HUES64 (cell line): ENCODE results near the gene LGALS9C. TPM values are rescaled to one million over a fixed set of nuclear protein-coding genes. Genes with fewer than 3 reads are reported as not detected.
"Not testable (repeated sequence)": the region's sequence is repeated elsewhere in the genome, so short reads cannot be mapped to it uniquely, and the experiment has no call there.

ENCODE experiments used
- H3K27ac ChIP-seq: 2 replicates; pipeline ENCODE4 v1.7.0; 2013; ENCODE audit warnings: low read depth, low read length, inconsistent platforms
- H3K27me3 ChIP-seq: 2 replicates; pipeline ENCODE4 v1.6.1; 2013; ENCODE audit warnings: mild to moderate bottlenecking, low read length; ENCODE audit not compliant: insufficient read depth
- H3K36me3 ChIP-seq: 2 replicates; pipeline ENCODE4 v1.6.1; 2013; ENCODE audit warnings: mild to moderate bottlenecking, low read length; ENCODE audit not compliant: insufficient read depth
- H3K4me1 ChIP-seq: 2 replicates; pipeline ENCODE4 v1.6.1; 2013; ENCODE audit warnings: mild to moderate bottlenecking, low read length, moderate library complexity; ENCODE audit not compliant: insufficient read depth
- H3K4me3 ChIP-seq: 2 replicates; pipeline ENCODE4 v1.5.1; 2013; ENCODE audit warnings: mild to moderate bottlenecking, low read length, moderate library complexity
- H3K9ac ChIP-seq: 2 replicates; pipeline ENCODE4 v1.6.1; 2013; ENCODE audit warnings: mild to moderate bottlenecking, low read depth, low read length
- H3K9me3 ChIP-seq: 2 replicates; pipeline ENCODE4 v1.6.1; 2013; ENCODE audit warnings: low read depth, low read length; ENCODE audit not compliant: insufficient read depth
- WGBS: fragments of 150-250, 120-280 bp; methylation state at CpG from one replicate; pipeline ENCODE4 v1.1.7; 2013; ENCODE audit warnings: missing lambda C conversion rate; 5-methylcytosine and 5-hydroxymethylcytosine counted together
- polyA plus RNA-seq, 2 experiments: library from polyadenylated mRNA; stranded (reverse); fragments of 50-300 nt; gene quantifications; one replicate each; pipeline ENCODE4 v1.2.3, GENCODE V29; 2013

The LGALS9C gene
- polyA plus RNA-seq (2013, experiment 1 of 2) = not detected
- not detected for polyA plus RNA-seq (2013, experiment 2 of 2)

GRCh38 chr17:18476508-18477308, at the start of gene LGALS9C:
Gene LGALS9C (plus strand): TSS chr17:18476789. CDS start chr17:18476855, 66 bp downstream.
- not testable (repeated sequence) for H3K9me3 ChIP-seq, H3K27ac ChIP-seq, H3K4me1 ChIP-seq, H3K27me3 ChIP-seq, H3K36me3 ChIP-seq, H3K9ac ChIP-seq, H3K4me3 ChIP-seq
- 85% methylated on average over 6 of the region's 9 CpGs for WGBS

DNA sequence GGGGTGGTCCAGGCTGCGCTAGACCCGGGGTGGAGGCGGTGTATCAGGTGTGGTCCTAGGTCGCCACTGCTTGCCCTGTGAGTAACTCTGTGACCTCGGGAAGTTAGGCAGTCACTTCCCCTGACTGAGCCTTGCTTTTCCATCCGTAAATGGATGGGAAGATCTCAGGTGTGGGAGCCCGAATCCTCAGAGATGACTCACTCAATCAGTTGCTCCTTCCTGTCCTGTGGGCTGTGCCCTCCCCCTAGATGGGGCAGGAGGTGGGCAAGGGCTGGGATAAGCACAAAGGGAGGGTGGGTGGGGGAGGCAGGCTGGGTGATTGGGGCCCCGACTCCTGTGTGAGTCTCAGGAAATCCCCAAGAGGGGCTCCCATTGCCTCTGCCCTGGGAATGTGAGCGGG, 44.4 kb upstream of the LGALS9C start:
- H3K4me3 ChIP-seq, H3K27me3 ChIP-seq, H3K27ac ChIP-seq, H3K9me3 ChIP-seq, H3K36me3 ChIP-seq, H3K9ac ChIP-seq, H3K4me1 ChIP-seq: not testable (repeated sequence)
- no CpG with 5 or more reads among the region's 9 CpGs for WGBS

DNA sequence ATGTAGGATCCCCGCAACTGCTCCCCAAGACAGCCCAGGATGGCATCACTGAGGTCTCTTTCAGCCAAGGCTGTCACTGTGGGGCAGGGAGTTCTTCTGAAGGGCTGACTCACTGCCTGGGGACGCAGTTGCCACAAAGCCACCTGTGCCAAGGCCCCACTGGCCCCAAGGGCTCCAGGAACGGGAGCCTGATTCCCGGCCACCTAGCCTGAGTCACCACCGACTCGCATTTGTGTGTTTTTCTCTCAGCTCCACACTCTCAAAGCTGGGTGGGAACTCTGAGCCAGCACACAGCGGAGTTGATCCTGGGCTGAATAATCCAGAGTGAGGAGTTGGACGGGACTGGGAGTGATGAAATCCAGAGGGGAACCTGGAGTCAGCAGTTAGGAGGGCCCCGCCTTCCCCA, 37.1 kb upstream of the LGALS9C start:
- H3K27me3 ChIP-seq, H3K9me3 ChIP-seq, H3K4me3 ChIP-seq, H3K9ac ChIP-seq, H3K4me1 ChIP-seq, H3K27ac ChIP-seq, H3K36me3 ChIP-seq: not testable (repeated sequence)
- WGBS = no CpG with 5 or more reads among the region's 9 CpGs

DNA sequence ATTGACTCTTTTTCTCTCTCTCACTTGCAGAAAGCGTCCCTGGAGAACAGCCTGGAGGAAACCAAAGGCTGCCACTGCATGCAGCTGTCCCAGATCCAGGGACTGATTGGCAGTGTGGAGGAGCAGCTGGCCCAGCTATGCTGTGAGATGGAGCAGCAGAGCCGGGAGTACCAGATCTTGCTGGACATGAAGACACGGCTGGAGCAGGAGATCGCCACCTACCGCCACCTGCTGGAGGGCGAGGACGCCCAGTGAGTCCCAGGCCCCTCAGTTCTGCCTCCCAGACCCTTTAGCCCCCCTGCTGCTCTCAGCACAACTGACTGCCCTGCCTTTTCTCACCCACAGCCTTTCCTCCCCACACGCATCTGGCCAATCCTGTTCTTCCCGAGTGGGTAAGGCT, 34.5 kb upstream of the LGALS9C start:
- not testable (repeated sequence) for H3K9me3 ChIP-seq, H3K9ac ChIP-seq, H3K27me3 ChIP-seq, H3K4me1 ChIP-seq, H3K4me3 ChIP-seq, H3K27ac ChIP-seq, H3K36me3 ChIP-seq
- WGBS = no CpG with 5 or more reads among the region's 9 CpGs

GRCh38 chr17:18442532-18442931, 34.1 kb upstream of the LGALS9C start:
- not testable (repeated sequence) for H3K27me3 ChIP-seq, H3K4me1 ChIP-seq, H3K4me3 ChIP-seq, H3K36me3 ChIP-seq, H3K9me3 ChIP-seq, H3K27ac ChIP-seq, H3K9ac ChIP-seq
- no CpG with 5 or more reads among the region's 4 CpGs for WGBS

DNA sequence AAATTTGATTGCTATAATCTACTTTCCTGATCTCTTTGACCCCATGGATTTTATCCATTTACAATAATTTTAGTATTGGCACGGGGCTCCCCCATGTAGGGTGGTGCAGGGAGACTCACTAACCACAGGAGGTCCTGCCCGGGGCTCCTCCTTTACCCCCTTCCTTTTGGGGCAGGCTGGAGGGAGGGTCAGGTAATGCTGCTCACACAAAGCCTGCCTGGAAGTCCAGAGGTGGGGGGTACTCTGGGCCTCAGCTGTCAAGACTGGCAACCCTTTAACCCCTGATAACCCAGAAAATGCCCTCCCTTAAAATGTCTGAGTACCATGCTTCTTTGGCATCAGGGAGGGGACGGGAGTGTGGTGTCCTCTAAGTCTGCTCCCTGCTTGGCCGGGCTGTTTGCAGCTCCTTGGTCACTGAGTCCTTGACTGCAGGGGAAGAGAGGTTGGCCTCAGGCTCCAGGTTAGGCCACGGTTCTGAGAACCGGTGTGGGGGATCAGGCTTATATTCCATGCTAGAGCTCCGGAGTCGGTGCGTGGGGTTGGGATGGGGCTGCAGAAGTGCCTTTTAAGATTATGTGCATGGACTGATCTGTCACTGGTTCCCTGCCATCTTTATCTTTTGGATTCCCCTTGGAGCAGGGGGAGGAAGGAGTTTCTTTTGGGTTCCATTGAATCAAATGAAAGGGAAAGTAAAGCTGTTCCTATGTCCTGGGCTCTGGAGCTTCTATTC, 28.9 kb upstream of the LGALS9C start:
- H3K9me3 ChIP-seq, H3K36me3 ChIP-seq, H3K27me3 ChIP-seq, H3K4me3 ChIP-seq, H3K4me1 ChIP-seq, H3K9ac ChIP-seq, H3K27ac ChIP-seq: not testable (repeated sequence)
- 95% methylated on average over 4 of the region's 9 CpGs for WGBS

GRCh38 chr17:18448311-18448710, 28.3 kb upstream of the LGALS9C start:
- not testable (repeated sequence) for H3K9me3 ChIP-seq, H3K4me3 ChIP-seq, H3K27ac ChIP-seq, H3K9ac ChIP-seq, H3K27me3 ChIP-seq, H3K4me1 ChIP-seq, H3K36me3 ChIP-seq
- WGBS = no CpG with 5 or more reads among the region's 2 CpGs

DNA sequence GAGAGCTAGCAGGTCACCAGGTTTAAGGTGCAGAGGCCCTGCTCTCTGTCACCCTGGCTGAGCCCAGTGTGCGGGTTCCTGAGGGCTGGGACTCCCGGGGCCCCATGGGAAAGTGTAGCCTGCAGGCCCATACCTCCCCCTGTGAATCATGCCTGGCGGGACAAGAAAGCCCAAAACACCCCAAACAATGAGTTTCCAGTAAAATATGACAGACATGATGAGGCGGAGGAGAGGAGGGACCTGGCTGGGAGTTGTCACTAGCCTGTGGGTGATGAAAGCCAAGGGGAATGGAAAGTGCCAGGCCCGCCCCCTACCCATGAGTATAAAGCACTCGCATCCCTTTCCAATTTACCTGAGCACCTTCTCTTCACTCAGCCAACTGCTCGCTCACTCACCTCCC, 26.8 kb upstream of the LGALS9C start:
- not testable (repeated sequence) for H3K4me3 ChIP-seq, H3K36me3 ChIP-seq, H3K27me3 ChIP-seq, H3K9me3 ChIP-seq, H3K9ac ChIP-seq, H3K27ac ChIP-seq, H3K4me1 ChIP-seq
- 93% methylated on average over 3 of the region's 7 CpGs for WGBS

DNA sequence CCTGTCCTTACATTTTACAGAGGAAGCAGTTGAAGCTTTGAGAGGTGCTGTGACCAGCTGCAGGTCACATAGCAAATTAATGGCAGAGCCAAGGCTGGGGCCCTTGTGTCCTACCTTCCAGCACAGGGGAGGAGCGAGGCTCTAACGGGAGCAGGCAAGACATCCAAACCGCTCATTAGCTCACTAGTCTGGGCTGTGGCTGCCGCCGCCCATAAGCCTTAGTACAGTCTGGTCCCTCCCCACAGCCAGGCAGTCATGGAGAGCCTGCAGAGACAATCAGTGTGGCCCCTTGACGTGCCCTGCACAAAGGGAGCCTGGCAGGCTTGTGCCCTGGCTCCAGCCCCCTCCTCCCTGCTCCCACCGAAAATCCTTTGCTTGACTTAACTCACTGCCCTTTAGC, 25.6 kb upstream of the LGALS9C start:
- not testable (repeated sequence) for H3K9ac ChIP-seq, H3K27ac ChIP-seq, H3K27me3 ChIP-seq, H3K4me1 ChIP-seq, H3K4me3 ChIP-seq, H3K9me3 ChIP-seq, H3K36me3 ChIP-seq
- WGBS = 89% methylated on average over 3 of the region's 7 CpGs

DNA sequence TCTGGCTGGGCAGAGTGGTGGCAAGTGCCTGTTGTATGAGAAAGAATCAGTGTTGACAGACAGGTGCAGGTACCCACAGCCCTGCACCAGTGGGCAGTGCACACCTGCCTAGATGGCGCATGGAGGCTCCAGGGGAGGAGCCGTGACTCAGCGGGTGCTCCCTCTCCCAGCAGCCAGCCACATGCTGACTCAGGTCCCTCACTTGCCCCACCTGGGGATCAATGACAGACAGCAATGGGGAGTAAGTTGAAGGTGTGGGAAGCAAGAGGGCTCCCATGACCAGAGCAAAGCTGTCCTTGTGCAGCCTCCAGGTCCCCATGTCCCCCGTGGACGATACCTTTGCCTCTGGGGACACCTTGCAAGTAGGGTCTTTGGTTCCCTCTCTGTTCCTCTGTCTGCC, 24.6 kb upstream of the LGALS9C start:
- H3K4me3 ChIP-seq, H3K9me3 ChIP-seq, H3K27me3 ChIP-seq, H3K27ac ChIP-seq, H3K9ac ChIP-seq, H3K36me3 ChIP-seq, H3K4me1 ChIP-seq: not testable (repeated sequence)
- WGBS = 91% methylated on average over 5 of the region's 5 CpGs

DNA sequence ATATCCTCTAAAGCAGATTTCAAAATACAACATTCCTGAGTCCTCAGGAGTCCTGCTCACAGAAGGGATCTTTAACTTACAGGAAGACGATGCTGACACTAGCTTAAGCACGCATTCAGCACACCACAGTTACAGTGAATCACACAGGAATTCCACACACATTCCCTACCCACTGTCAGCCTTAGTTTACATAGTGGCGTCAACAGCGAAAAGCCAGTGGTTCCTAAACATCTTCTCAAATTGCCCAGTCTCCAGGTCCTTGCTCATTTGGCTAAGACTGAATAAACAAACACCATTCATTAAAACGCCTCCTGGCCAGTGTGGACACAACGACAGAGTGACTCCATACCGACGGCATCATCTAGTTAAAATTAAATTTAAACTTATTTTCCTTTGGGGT, 17.6 kb upstream of the LGALS9C start:
- H3K27ac ChIP-seq, H3K9me3 ChIP-seq, H3K4me1 ChIP-seq, H3K9ac ChIP-seq, H3K27me3 ChIP-seq, H3K36me3 ChIP-seq, H3K4me3 ChIP-seq: not testable (repeated sequence)
- WGBS = 11% methylated on average over 6 of the region's 8 CpGs
